NAMALWA (cell line): ENCODE data around the gene TBX3.
"Not testable (repeated sequence)": the region's sequence is repeated elsewhere in the genome, so short reads cannot be mapped to it uniquely, and the experiment has no call there.

Experiments
- DNase-seq: peaks from one replicate; pipeline ENCODE4 v3.0.0-alpha.2; 2015; ENCODE audit warnings: low spot score

TBX3 gene

GRCh38 chr12:114684098-114684869, at the start of gene TBX3:
Gene TBX3, minus strand, starts transcription at chr12:114684175. Its CDS starts 975 bp downstream, at chr12:114683200.
- DNase-seq: peak; percentile 3

DNA sequence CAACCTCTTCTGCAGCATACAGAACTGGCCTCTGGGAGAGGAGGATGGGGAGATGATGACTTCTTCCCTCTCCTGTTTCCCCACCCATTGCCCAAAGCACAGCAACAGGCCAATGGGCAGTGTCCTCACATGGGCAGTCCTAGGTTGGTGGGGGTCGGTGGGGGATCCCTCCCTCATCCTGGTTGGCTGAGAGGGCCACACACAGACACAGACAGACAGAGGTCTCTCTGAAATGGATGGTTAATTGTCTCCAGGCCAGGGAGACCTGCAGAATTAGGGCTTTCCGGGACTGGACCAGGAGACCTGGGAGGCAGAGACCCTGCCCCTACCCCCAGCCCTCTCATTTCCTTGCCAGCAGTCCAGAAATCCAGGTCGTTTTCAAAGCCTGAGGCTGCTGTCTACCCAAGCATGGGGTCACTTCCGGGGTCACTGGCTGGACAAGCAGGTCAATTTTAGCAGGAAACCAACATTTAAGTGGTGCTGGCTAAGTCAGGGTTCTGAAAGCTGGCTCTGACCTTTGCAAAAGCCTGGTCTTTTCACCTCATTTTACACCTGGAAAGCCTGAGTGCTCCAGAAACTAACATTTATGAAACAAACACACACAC, 48.6 kb upstream of the TBX3 start:
- DNase-seq: no peak

DNA sequence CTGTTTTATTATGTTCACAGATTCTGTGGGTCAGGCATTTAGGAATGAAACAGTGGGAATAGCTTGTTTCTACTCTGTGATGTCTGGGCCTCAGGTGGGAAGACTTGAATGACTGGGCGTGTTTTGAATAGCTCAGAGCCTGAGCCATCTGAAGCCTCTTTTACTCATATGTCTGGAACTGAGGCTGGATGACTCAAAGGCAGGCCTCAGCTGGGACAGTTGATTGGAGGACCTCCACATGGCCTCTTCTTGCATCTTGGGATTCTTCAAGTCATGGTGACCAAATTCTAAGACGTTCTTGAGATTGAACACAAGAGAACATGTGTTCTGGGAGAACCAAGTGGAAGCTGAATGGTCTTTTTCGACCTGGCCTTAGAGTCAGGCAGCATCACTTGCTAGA, 45.8 kb upstream of the TBX3 start:
- no peak for DNase-seq

DNA sequence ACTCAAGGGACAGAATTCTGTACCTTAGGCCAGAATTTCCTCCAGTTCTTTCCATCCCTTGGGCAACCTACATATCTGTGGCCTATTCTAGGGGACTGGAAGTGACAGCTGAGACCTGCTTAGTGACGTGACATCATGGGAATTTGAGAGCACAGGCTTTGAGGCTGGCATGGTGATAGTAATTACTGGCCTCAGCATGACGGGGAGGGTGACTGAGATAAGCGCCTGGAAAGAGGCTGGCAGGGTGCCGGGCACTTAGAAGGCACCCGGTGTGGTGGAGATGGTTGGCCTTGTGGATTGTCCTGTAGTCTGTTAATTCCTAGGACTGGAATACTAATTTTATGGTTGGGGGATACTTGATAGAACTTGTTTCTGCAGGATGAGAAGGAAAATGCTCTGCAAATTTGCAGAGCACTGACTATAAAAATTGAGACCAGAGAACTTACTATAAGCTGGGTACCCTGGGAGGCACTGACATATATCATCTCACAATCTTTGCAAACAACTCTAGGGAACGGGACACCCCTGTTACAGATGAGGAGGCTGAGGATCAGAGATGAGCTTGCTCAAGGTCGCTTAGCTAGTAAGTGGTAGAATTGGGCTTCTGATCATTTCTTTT, 42.2 kb upstream of the TBX3 start:
- no peak for DNase-seq

DNA sequence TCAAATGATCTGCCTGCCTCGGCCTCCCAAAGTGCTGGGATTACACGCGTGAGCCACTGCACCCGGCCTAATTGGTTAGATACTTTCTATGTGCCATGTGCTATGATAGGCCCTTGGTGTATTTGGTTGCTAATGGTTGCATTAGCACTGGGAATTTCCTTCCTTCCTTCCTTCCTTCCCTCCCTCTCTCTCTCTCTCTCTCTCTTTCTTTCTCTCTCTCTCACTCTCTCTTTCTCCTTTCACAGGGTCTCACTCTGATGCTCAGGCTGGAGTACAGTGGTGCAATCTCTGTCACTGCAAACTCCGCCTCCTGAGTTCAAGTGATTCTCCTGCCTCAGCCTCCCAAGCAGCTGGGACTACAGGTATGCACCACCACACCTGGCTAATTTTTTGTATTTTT, 38.2 kb upstream of the TBX3 start:
- not testable (repeated sequence) for DNase-seq

DNA sequence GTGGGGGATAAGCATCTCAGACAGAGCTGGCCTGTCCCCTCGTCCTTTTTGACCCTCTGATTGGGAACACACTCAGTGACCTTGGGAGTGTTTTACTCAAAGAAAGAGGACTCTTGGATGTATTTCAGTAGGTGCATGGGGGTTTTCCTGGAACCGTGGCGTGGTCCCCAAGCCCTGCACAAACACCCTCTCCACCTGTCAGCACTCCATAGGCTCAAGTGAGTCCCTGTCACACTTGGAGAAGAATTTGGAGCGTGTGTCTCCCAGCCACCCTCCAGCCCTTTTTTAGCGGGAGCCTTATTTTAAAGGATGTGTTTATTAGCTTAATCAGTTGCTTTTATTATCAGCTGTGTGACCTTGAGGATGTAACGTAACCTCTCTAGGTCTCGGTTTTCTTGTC, 37.3 kb upstream of the TBX3 start:
- no peak for DNase-seq

- DNase-seq: no peak
These were observed 29.7 kb upstream of the TBX3 start for GRCh38 chr12:114713466-114714215.

GRCh38 chr12:114711689-114712152, 27.7 kb upstream of the TBX3 start:
- no peak for DNase-seq

DNA sequence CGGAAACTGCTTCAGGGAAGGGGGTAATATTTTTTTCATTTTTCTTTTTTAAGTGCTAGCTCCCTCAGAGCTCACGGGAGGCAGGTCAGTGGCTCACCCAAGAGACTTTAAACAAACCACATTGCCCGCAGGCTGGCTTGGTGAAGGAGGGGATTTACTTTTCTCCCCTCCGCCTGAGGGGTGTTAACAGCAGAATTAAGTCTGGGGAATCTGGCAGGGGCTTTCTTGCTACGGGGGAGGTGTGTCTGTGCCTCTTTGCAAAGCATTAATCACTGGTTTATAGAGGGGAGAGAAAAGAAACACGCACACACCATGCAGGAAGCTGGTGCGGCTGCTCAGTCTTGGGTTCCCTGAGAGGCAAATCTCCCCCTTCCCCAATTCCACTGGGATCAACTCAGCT, 26.2 kb upstream of the TBX3 start:
- DNase-seq: no peak

GRCh38 chr12:114709112-114709511, 25.1 kb upstream of the TBX3 start:
- DNase-seq: no peak

GRCh38 chr12:114708598-114708997, 24.6 kb upstream of the TBX3 start:
- not testable (repeated sequence) for DNase-seq

- DNase-seq: no peak
These were observed 20.1 kb upstream of the TBX3 start for GRCh38 chr12:114704096-114704495.

DNA sequence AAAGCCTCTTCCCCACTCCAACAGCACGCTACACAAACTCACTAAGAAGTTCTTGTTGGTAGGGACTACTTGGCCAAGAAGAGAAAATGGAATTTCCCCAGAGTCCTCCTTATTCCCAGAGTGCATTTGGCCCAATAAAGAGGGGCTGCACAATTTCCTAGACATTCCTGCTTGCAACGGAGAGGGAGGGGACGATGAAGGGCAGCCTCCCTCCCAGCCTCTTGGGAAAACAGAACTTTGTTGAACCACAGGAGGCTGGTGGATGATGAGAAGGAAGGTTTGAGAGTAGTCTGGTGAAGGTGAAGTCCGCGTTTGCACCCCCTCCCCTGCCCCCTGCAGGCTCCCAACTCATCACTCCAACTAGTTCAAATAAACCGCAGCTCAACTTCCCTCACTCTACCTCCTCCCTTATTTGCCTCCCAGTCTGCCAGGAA, 19.1 kb upstream of the TBX3 start:
- no peak for DNase-seq

GRCh38 chr12:114702462-114702861, 18.5 kb upstream of the TBX3 start:
- no peak for DNase-seq

DNA sequence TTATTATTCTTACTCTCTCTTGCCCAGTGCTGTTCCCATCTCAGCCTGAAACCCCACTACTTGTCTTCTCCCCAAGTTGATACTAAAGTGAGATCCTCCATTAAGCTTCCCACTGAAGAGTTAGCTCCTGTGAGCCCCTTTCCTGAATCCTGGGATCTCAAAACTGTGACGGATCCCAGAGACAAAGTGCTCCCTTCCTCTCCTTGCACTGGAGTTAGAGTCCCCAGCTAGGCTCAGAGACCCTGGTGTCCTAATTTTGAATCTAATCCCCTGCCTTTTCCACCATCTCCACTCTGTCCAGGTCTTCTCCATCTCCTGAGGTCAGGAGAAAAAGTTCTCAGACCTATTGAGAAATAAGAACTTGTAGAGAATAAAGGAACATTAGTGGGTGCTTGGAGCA, 17.6 kb upstream of the TBX3 start:
- no peak for DNase-seq

DNA sequence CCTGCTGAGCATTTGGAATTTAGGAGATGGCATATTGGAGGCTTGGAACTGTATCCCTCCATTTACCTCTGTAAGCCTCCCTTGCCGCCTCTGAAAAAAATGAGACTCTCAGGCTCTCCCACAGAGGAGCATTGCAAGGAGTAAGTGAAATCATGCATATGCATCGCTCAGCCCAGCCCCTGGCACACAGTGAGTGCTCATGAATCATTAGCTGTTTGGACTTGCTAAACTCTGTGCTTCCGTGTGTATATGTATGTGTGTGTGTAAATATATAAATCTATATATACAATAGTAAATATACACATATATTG, 17.1 kb upstream of the TBX3 start:
- DNase-seq: no peak

GRCh38 chr12:114700392-114701103, 16.6 kb upstream of the TBX3 start:
- no peak for DNase-seq

- DNase-seq: no peak
These were observed 14.7 kb upstream of the TBX3 start for GRCh38 chr12:114698566-114699163.

DNA sequence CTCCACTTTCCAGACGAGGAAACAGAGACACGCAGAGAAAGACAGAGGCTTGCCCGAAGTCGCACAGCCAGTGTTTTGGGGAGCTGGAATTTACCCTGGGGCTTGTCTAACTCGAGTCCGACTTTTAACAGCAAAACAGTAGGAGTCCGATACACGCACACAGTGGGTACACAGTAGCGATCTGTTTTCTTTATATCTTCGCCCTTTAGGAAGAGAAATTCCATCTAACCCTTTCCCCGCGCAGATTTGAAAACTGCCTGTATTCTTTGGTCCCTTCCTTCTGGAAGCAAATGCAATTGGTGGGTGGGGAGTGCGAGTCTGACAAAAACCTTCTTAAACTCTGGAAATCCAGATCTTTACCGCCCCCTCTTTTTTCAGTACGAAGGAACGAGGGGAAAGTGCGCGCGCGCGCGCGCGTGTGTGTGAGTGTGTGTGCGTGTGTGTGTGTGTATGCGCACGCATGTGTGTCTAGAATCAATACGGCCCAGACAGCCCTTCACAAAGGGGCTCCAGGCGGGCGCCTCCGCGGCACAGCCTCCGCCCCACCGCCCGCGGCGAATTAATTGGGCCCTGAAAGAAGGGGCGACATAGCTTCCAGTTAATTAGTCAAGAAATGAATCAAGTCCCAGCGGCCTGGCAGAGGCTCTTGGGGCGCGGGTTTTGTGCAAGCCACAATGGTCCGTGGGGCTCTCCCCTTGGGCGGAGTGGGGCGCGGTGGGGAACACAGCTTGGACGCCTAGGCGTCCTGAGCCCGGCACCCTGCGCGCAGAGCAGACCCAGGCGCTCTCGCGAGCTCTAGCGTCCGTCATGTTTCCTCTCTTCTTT, 14.0 kb upstream of the TBX3 start:
- no peak for DNase-seq

- DNase-seq: no peak
These were observed 13.3 kb upstream of the TBX3 start for GRCh38 chr12:114697243-114697716.
